Activated T-cell treated with anti-CD3 and anti-CD28 coated beads for 1 hour (primary cell): Measurements from ENCODE around the gene SORCS2.

Experiments used
- DNase-seq: peaks from one replicate; pipeline ENCODE4 v3.0.0-alpha.2; 2020; ENCODE audit warnings: low read depth

SORCS2 gene

GRCh38 chr4:7475207-7475606 is 282.9 kb downstream of the SORCS2 start:
- no peak for DNase-seq

- DNase-seq: no peak
Measured at GRCh38 chr4:7476820-7477219, 284.5 kb downstream of the SORCS2 start.

GRCh38 chr4:7477695-7478094 is 285.4 kb downstream of the SORCS2 start:
- no peak for DNase-seq

- no peak for DNase-seq
Measured at GRCh38 chr4:7478665-7479064, 286.3 kb downstream of the SORCS2 start.

- no peak for DNase-seq
Measured at GRCh38 chr4:7480423-7480822, 288.1 kb downstream of the SORCS2 start.

- DNase-seq: no peak
Measured at GRCh38 chr4:7481227-7481626, 288.9 kb downstream of the SORCS2 start.

GRCh38 chr4:7485096-7485495 is 292.8 kb downstream of the SORCS2 start:
- no peak for DNase-seq

GRCh38 chr4:7486101-7486500 is 293.8 kb downstream of the SORCS2 start:
- no peak for DNase-seq

GRCh38 chr4:7487502-7487901 is 295.2 kb downstream of the SORCS2 start:
- DNase-seq: no peak

GRCh38 chr4:7487998-7488671 is 295.8 kb downstream of the SORCS2 start:
- no peak for DNase-seq

- DNase-seq: no peak
Measured at GRCh38 chr4:7491915-7492314, 299.6 kb downstream of the SORCS2 start.

- DNase-seq: no peak
Measured at GRCh38 chr4:7498446-7499200, 306.3 kb downstream of the SORCS2 start.

GRCh38 chr4:7499661-7500060 is 307.3 kb downstream of the SORCS2 start:
- DNase-seq: no peak

GRCh38 chr4:7500404-7500803 is 308.1 kb downstream of the SORCS2 start:
- no peak for DNase-seq

- DNase-seq: no peak
Measured at GRCh38 chr4:7501314-7501713, 309.0 kb downstream of the SORCS2 start.

GRCh38 chr4:7501873-7502272 is 309.5 kb downstream of the SORCS2 start:
- DNase-seq: no peak

- DNase-seq: no peak
Measured at GRCh38 chr4:7503559-7504249, 311.4 kb downstream of the SORCS2 start.

GRCh38 chr4:7505116-7505900 is 313.0 kb downstream of the SORCS2 start:
- no peak for DNase-seq

GRCh38 chr4:7506119-7506518 is 313.8 kb downstream of the SORCS2 start:
- no peak for DNase-seq

- no peak for DNase-seq
Measured at GRCh38 chr4:7506572-7506971, 314.2 kb downstream of the SORCS2 start.

GRCh38 chr4:7507381-7507780 is 315.0 kb downstream of the SORCS2 start:
- no peak for DNase-seq

GRCh38 chr4:7510066-7510465 is 317.7 kb downstream of the SORCS2 start:
- no peak for DNase-seq
